SH-SY5Y (cell line): ENCODE data around the gene JAK3.

ENCODE experiments used
- GATA2 ChIP-seq: IDR thresholded peaks from 2 replicates; pipeline ENCODE4 v1.6.1; 2011; ENCODE audit warnings: mild to moderate bottlenecking, low read depth, low read length
- GATA3 ChIP-seq: IDR thresholded peaks from 2 replicates; pipeline ENCODE4 v1.6.1; 2011; ENCODE audit warnings: low read depth, mild to moderate bottlenecking, low read length, moderate library complexity

GRCh38 chr19:17797424-17798201, 50.2 kb downstream of the JAK3 start:
- TF ChIP-seq GATA2 (no peak), GATA3 (no peak)
